Activated T-cell treated with anti-CD3 and anti-CD28 coated beads, Interleukin-2, amount 50 U/mL, for 24 hours (primary cell): ENCODE results near the gene RAPGEF4.
"Not testable (repeated sequence)": the region's sequence is repeated elsewhere in the genome, so short reads cannot be mapped to it uniquely, and the experiment has no call there.

Experiments
- DNase-seq: peaks from one replicate; pipeline ENCODE4 v3.0.0-alpha.2; 2020
- H3K27ac Mint-ChIP-seq: 2 replicates; pipeline ENCODE4 v1.8.0; 2020; ENCODE audit warnings: mild to moderate bottlenecking, mixed read lengths
- H3K27me3 Mint-ChIP-seq: 2 replicates; pipeline ENCODE4 v1.8.0; 2020; ENCODE audit warnings: mixed read lengths
- H3K36me3 Mint-ChIP-seq: 2 replicates; pipeline ENCODE4 v1.8.0; 2020; ENCODE audit warnings: low read depth, mixed read lengths
- H3K4me1 Mint-ChIP-seq: 2 replicates; pipeline ENCODE4 v1.8.0; 2020; ENCODE audit warnings: low read depth, mixed read lengths
- H3K4me3 Mint-ChIP-seq: 2 replicates; pipeline ENCODE4 v1.8.0; 2020; ENCODE audit warnings: mild to moderate bottlenecking, moderate library complexity, mixed read lengths
- H3K9me3 Mint-ChIP-seq: 2 replicates; pipeline ENCODE4 v1.8.0; 2020; ENCODE audit warnings: mixed read lengths

RAPGEF4 gene

GRCh38 chr2:172775319-172775718 lies 39.7 kb downstream of the RAPGEF4 start:
- Mint-ChIP-seq H3K27me3 (peaks cover 11% of the 10 kb centered on the region), H3K36me3 (no peaks in the 10 kb centered on the region), H3K27ac (no peak overlapping the region), H3K4me3 (no peak overlapping the region), H3K4me1 (no peaks in the 10 kb centered on the region), H3K9me3 (no peaks in the 10 kb centered on the region)
- DNase-seq, result no peak

DNA sequence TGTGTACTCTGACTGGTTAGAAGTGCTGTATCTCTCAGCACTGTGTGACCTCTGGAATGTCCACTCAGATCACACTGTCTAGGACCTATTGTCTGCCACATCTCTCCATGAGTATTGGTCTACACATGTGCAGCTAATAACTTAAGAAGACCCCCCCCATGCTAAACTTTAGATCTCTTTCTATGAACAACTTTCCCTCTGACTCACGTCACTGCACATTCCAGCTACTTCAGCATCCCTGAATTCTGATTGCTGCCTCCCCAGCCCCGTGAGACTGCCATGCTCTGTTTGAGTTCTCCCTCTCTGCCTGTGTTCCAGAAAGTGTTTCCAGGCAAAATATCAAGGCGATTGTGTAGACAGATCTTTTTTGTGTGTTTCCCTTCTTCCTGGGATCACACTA lies 41.8 kb downstream of the RAPGEF4 start:
- H3K27ac Mint-ChIP-seq, result no peak overlapping the region
- no peaks in the 10 kb centered on the region for H3K36me3 Mint-ChIP-seq
- no peaks in the 10 kb centered on the region for H3K9me3 Mint-ChIP-seq
- no peak overlapping the region for H3K4me3 Mint-ChIP-seq
- H3K4me1 Mint-ChIP-seq, result no peaks in the 10 kb centered on the region
- no peak for DNase-seq
- peaks cover 16% of the 10 kb centered on the region for H3K27me3 Mint-ChIP-seq

DNA sequence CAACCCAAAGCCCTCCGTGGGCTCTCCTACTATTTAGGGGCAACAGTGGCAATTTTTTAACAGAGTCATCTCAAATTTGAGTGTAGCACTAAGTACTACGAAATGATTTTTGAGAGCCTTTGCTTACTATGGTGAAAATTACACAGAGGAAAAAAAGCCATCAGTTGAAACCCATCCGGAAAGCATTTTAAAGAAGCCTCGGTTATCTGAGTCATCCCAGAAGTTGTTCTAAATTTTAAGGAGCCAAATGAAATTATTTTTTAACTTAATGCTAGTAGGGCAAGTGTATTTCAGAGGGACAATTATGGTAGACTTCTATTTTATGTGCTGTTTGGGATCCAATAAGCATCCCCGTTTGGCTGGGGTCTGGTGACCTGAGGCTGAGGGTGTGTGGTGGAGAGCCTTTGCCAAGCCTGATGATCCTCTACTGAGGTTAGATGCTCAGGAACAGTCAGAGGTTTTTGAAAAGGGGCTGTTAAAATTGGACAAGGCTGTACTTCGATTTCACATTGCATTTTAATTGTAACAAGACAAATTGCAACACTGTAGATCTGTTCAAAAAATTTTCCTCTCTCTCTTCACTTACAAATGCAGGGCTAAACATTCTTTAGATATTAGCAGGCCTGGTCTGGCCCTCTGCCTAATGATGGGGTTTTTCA lies 47.0 kb downstream of the RAPGEF4 start:
- no peaks in the 10 kb centered on the region for H3K4me1 Mint-ChIP-seq
- no peak for DNase-seq
- peaks cover 31% of the 10 kb centered on the region for H3K27me3 Mint-ChIP-seq
- no peaks in the 10 kb centered on the region for H3K9me3 Mint-ChIP-seq
- no peak overlapping the region for H3K27ac Mint-ChIP-seq
- H3K4me3 Mint-ChIP-seq, result no peak overlapping the region
- no peaks in the 10 kb centered on the region for H3K36me3 Mint-ChIP-seq

DNA sequence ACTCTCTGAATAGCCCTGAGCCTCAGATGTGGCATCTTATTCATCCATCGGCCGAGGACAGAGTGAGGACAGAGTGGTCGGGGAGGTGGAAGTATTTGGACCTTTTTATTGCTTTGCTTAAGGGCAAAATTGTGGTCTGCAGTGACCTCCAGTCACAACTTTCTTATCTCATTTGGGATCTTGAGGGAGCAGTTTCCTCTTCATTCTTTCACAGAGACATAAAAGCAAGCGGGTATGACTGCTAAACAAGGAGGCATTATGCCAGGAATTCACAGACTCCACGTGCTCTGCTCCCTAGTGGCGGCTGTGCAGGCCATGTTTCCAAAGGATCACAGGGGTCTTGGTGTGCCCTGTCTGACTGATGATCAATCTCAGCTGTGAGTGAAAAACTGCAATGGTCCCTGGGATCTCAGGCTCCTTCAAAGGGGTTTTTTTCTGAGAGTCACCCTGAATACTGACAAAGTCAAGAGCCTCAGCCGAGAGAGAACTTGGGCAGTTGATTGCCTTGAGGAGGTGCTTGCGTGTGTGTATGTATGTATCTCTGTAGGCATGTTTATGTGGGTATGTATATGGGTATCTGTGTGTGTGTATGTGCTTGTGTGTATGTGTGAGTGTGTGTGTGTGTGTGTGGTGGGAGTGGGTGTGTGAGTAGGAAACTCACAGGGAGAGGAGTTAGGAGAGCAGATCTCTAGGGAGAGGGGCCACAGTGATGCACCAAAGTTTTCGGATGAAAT lies 47.7 kb downstream of the RAPGEF4 start:
- no peak overlapping the region for H3K27ac Mint-ChIP-seq
- no peaks in the 10 kb centered on the region for H3K4me1 Mint-ChIP-seq
- peaks cover 31% of the 10 kb centered on the region for H3K27me3 Mint-ChIP-seq
- H3K36me3 Mint-ChIP-seq, result no peaks in the 10 kb centered on the region
- H3K9me3 Mint-ChIP-seq, result no peaks in the 10 kb centered on the region
- DNase-seq, result no peak
- H3K4me3 Mint-ChIP-seq, result no peak overlapping the region

- H3K4me3 Mint-ChIP-seq, result no peak overlapping the region
- peaks cover 5% of the 10 kb centered on the region for H3K27me3 Mint-ChIP-seq
- no peak for DNase-seq
- no peaks in the 10 kb centered on the region for H3K36me3 Mint-ChIP-seq
- no peaks in the 10 kb centered on the region for H3K4me1 Mint-ChIP-seq
- H3K9me3 Mint-ChIP-seq, result no peaks in the 10 kb centered on the region
- H3K27ac Mint-ChIP-seq, result no peak overlapping the region
Observed at GRCh38 chr2:172788871-172789270, 53.2 kb downstream of the RAPGEF4 start.

GRCh38 chr2:172790404-172790803 lies 54.8 kb downstream of the RAPGEF4 start:
- no peak overlapping the region for H3K27ac Mint-ChIP-seq
- no peaks in the 10 kb centered on the region for H3K36me3 Mint-ChIP-seq
- H3K4me1 Mint-ChIP-seq, result no peaks in the 10 kb centered on the region
- peaks cover 2% of the 10 kb centered on the region for H3K27me3 Mint-ChIP-seq
- DNase-seq, result no peak
- H3K9me3 Mint-ChIP-seq, result no peaks in the 10 kb centered on the region
- H3K4me3 Mint-ChIP-seq, result no peak overlapping the region

- Mint-ChIP-seq H3K36me3 (no peaks in the 10 kb centered on the region), H3K9me3 (no peaks in the 10 kb centered on the region), H3K4me1 (no peaks in the 10 kb centered on the region), H3K4me3 (no peak overlapping the region), H3K27ac (no peak overlapping the region), H3K27me3 (no peaks in the 10 kb centered on the region)
- DNase-seq, result no peak
Observed at GRCh38 chr2:172791953-172792352, 56.3 kb downstream of the RAPGEF4 start.

DNA sequence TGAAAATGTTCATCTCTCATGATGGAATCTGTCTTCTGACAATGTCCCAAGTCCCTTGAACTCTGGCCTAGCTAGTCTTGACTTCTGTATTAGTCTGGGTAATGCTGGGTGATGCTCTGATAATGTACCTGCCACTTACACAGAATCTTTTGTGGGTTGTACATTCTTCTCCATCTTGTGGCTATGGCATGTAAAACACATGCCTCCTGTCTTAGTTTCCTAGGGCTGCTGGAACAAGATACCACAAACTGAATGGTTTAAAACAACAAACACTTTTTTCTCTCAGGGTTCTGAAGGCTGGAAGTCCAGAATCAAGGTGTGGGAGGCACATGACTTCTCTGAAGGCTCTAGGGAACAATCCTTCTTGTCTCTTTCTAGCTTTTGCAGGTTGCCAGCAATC lies 57.1 kb downstream of the RAPGEF4 start:
- Mint-ChIP-seq H3K27me3 (no peaks in the 10 kb centered on the region), H3K9me3 (no peaks in the 10 kb centered on the region), H3K36me3 (no peaks in the 10 kb centered on the region), H3K27ac (no peak overlapping the region), H3K4me3 (no peak overlapping the region), H3K4me1 (no peaks in the 10 kb centered on the region)
- DNase-seq, result no peak

- not testable (repeated sequence) for H3K27ac Mint-ChIP-seq, H3K4me1 Mint-ChIP-seq, DNase-seq, H3K27me3 Mint-ChIP-seq, H3K4me3 Mint-ChIP-seq, H3K36me3 Mint-ChIP-seq
- peaks cover 17% of the 10 kb centered on the region for H3K9me3 Mint-ChIP-seq
Observed at GRCh38 chr2:172803308-172803707, 67.7 kb downstream of the RAPGEF4 start.

- H3K36me3 Mint-ChIP-seq, result no peaks in the 10 kb centered on the region
- no peak overlapping the region for H3K27ac Mint-ChIP-seq
- H3K4me1 Mint-ChIP-seq, result no peaks in the 10 kb centered on the region
- peaks cover 17% of the 10 kb centered on the region for H3K9me3 Mint-ChIP-seq
- H3K4me3 Mint-ChIP-seq, result no peak overlapping the region
- DNase-seq, result no peak
- peaks cover 5% of the 10 kb centered on the region for H3K27me3 Mint-ChIP-seq
Observed at GRCh38 chr2:172804423-172804822, 68.8 kb downstream of the RAPGEF4 start.

- Mint-ChIP-seq H3K4me1 (no peaks in the 10 kb centered on the region), H3K4me3 (no peak overlapping the region), H3K27ac (no peak overlapping the region), H3K36me3 (no peaks in the 10 kb centered on the region), H3K9me3 (peaks cover 17% of the 10 kb centered on the region), H3K27me3 (peaks cover 5% of the 10 kb centered on the region)
- no peak for DNase-seq
Observed at GRCh38 chr2:172806493-172806892, 70.8 kb downstream of the RAPGEF4 start.

- no peaks in the 10 kb centered on the region for H3K4me1 Mint-ChIP-seq
- H3K9me3 Mint-ChIP-seq, result peaks cover 15% of the 10 kb centered on the region
- H3K27me3 Mint-ChIP-seq, result peaks cover 5% of the 10 kb centered on the region
Observed at GRCh38 chr2:172806996-172807395, 71.4 kb downstream of the RAPGEF4 start.

DNA sequence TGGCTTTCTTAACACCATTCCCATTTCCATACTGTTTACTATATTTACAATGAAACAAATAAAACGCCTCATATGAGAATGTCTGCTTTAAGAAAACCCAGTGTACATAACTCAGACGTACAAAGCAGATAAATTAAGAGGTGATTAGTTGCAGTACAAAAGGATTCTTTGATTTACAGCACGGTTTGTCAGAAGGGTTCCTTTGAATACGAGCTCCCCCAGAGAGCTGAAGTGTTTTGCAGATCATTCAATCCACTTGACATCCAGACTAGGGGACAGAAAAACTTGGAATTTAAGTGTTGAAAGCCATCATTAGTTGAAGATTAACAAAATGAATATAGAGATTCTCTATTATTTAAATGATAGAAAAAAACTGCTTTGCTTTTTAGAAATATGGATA lies 72.5 kb downstream of the RAPGEF4 start:
- H3K4me3 Mint-ChIP-seq, result no peak overlapping the region
- peaks cover 6% of the 10 kb centered on the region for H3K9me3 Mint-ChIP-seq
- peaks cover 5% of the 10 kb centered on the region for H3K27me3 Mint-ChIP-seq
- no peaks in the 10 kb centered on the region for H3K4me1 Mint-ChIP-seq
- DNase-seq, result no peak
- H3K36me3 Mint-ChIP-seq, result no peaks in the 10 kb centered on the region
- no peak overlapping the region for H3K27ac Mint-ChIP-seq

More at GRCh38 chr2:172806996-172807395, 71.4 kb downstream of the RAPGEF4 start:
- DNase-seq, result no peak
- H3K36me3 Mint-ChIP-seq, result no peaks in the 10 kb centered on the region
- no peak overlapping the region for H3K27ac Mint-ChIP-seq
- H3K4me3 Mint-ChIP-seq, result no peak overlapping the region

DNA sequence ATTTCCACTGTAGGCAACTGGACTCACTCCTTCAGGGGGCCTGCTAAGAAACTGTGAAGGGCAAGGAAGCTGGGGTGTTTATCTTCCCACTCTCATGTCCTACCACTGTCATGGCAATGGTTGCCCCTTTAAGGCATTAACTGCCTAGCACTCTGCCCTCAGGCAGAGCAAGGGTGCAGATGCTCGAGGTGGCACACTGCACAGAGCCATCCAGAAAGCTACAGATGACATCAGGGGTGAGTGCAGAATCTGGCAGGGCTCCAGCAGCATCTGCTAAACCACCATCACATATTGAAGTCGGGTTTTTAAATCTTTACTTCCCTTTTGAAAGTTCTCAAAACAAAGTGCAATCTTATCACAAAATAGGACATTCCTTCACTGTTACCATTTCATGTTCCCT lies 75.4 kb downstream of the RAPGEF4 start:
- Mint-ChIP-seq H3K9me3 (no peaks in the 10 kb centered on the region), H3K36me3 (no peaks in the 10 kb centered on the region), H3K4me3 (no peak overlapping the region), H3K27me3 (peaks cover 5% of the 10 kb centered on the region), H3K27ac (no peak overlapping the region), H3K4me1 (no peaks in the 10 kb centered on the region)
- DNase-seq, result no peak

GRCh38 chr2:172812158-172812744 lies 76.6 kb downstream of the RAPGEF4 start:
- Mint-ChIP-seq H3K4me3 (no peak overlapping the region), H3K36me3 (no peaks in the 10 kb centered on the region), H3K9me3 (no peaks in the 10 kb centered on the region), H3K27me3 (peaks cover 5% of the 10 kb centered on the region), H3K4me1 (no peaks in the 10 kb centered on the region), H3K27ac (no peak overlapping the region)
- no peak for DNase-seq
